ENCODE data around the gene SKI.

SKI gene

DNA sequence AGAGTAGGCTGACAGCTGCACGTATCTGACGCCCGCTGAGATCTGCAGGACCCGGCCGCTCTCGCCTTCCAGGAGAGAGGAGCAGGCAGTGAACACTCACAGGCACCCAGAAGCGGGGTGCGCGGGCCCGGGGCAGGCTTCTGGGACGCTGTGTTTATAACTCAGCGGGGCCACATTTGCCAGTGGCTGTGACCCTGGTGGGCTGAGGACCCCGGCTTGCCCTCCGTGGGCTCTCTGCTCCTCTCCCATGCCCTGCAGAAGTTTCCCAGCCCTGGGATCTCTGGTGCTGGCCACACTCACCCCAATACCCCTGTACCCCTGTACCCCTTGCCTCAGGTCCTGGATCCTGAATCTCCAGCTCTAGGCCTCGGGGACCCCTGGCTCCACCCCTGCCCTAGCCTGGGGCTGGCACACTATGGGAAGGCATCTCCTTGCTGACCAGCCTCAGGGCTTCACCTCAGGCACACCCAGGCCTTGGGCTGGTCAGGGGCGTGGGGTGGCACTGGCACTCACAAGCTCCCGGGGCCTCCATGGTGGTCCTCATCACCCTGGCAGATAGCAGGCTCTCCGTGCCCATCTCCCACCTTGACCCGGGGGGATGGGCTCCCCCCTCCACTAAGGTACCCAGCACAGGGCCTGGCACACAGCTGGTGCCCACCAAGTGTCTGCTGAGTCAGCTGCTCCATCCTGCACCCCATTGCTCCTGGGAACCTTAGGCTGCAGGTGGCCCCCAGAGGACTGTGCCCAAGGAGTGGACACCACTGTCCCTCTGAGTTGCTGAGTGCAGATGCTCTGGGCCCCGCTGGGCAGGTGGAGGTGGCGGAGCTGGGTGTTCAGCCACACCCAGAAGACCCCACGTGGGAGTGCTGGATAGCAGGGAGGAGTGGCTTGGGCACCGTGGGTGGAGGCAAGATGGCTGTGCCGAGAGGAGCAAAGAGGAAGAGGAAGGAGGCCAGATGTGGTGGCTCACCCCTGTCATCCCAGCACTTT lies 130.8 kb downstream of the SKI start:
- DNase-seq: no peak
